Measurements from ENCODE around the gene SPRYD4. TPM values are rescaled to one million over a fixed set of nuclear protein-coding genes. Genes with fewer than 3 reads are reported as not detected.

The SPRYD4 gene
- total RNA-seq (2014; rRNA removed; shearing (Covaris generic)), result 4.4 and 4.5 TPM in 2 replicates

GRCh38 chr12:56468216-56469006 lies at the start of gene SPRYD4:
SPRYD4 (plus strand) TSS chr12:56468578; CDS start chr12:56468592, 14 bp downstream.
- DNase-seq (ENCODE audit: low spot score), result peak; percentile 95

- DNase-seq (ENCODE audit: low spot score), result no peak
Observed at GRCh38 chr12:56420411-56420810, 48.0 kb upstream of the SPRYD4 start.

GRCh38 chr12:56425193-56425592 lies 43.2 kb upstream of the SPRYD4 start:
- DNase-seq (ENCODE audit: low spot score), result no peak

- no peak for DNase-seq (ENCODE audit: low spot score)
Observed at GRCh38 chr12:56425940-56426438, 42.4 kb upstream of the SPRYD4 start.

- no peak for DNase-seq (ENCODE audit: low spot score)
Observed at GRCh38 chr12:56431288-56431687, 37.1 kb upstream of the SPRYD4 start.

GRCh38 chr12:56431850-56432249 lies 36.5 kb upstream of the SPRYD4 start:
- no peak for DNase-seq (ENCODE audit: low spot score)

GRCh38 chr12:56434828-56435227 lies 33.5 kb upstream of the SPRYD4 start:
- DNase-seq (ENCODE audit: low spot score), result no peak

GRCh38 chr12:56437430-56438176 lies 30.8 kb upstream of the SPRYD4 start:
- no peak for DNase-seq (ENCODE audit: low spot score)

GRCh38 chr12:56443208-56443607 lies 25.2 kb upstream of the SPRYD4 start:
- DNase-seq (ENCODE audit: low spot score), result peak; percentile 26

- peak; percentile 93 for DNase-seq (ENCODE audit: low spot score)
Observed at GRCh38 chr12:56448860-56449621, 19.3 kb upstream of the SPRYD4 start, which contains the start of gene TIMELESS. TIMELESS (minus strand) TSS chr12:56449426; CDS start chr12:56434170, 15,256 bp downstream.

GRCh38 chr12:56449622-56449984 lies 18.8 kb upstream of the SPRYD4 start:
- DNase-seq (ENCODE audit: low spot score), result no peak

- DNase-seq (ENCODE audit: low spot score), result no peak
Observed at GRCh38 chr12:56450241-56450640, 18.1 kb upstream of the SPRYD4 start.

- DNase-seq (ENCODE audit: low spot score), result no peak
Observed at GRCh38 chr12:56451147-56451546, 17.2 kb upstream of the SPRYD4 start.

GRCh38 chr12:56454557-56454956 lies 13.8 kb upstream of the SPRYD4 start, which contains the start of gene MIP:
MIP (minus strand) TSS chr12:56454657; CDS start chr12:56454613, 44 bp downstream.
- no peak for DNase-seq (ENCODE audit: low spot score)

GRCh38 chr12:56457817-56458216 lies 10.6 kb upstream of the SPRYD4 start:
- DNase-seq (ENCODE audit: low spot score), result no peak

- DNase-seq (ENCODE audit: low spot score), result no peak
Observed at GRCh38 chr12:56461235-56462159, 6.9 kb upstream of the SPRYD4 start.

- no peak for DNase-seq (ENCODE audit: low spot score)
Observed at GRCh38 chr12:56462565-56462964, 5.8 kb upstream of the SPRYD4 start.

GRCh38 chr12:56469007-56469930 lies 891 bp downstream of the SPRYD4 start:
- peak; percentile 41 for DNase-seq (ENCODE audit: low spot score)

- no peak for DNase-seq (ENCODE audit: low spot score)
Observed at GRCh38 chr12:56474389-56474788, 6.0 kb downstream of the SPRYD4 start.
